T-helper 2 cell (primary cell): Measurements from ENCODE around the gene SIPA1L2.
A peak's percentile ranks its signal among the peaks of the same experiment; 100 is the strongest.
"Not testable (repeated sequence)": the region's sequence is repeated elsewhere in the genome, so short reads cannot be mapped to it uniquely, and the experiment has no call there.

ENCODE experiments used
- DNase-seq, 5 experiments: peaks; one replicate each; pipeline versions ENCODE4 v3.0.0 to v3.0.0-alpha.2; 2012 to 2022

SIPA1L2 gene

GRCh38 chr1:232615306-232615800 is 14.6 kb downstream of the SIPA1L2 start:
- no peak for DNase-seq

- no peak for DNase-seq
Observed at GRCh38 chr1:232614811-232615210, 15.1 kb downstream of the SIPA1L2 start.

DNA sequence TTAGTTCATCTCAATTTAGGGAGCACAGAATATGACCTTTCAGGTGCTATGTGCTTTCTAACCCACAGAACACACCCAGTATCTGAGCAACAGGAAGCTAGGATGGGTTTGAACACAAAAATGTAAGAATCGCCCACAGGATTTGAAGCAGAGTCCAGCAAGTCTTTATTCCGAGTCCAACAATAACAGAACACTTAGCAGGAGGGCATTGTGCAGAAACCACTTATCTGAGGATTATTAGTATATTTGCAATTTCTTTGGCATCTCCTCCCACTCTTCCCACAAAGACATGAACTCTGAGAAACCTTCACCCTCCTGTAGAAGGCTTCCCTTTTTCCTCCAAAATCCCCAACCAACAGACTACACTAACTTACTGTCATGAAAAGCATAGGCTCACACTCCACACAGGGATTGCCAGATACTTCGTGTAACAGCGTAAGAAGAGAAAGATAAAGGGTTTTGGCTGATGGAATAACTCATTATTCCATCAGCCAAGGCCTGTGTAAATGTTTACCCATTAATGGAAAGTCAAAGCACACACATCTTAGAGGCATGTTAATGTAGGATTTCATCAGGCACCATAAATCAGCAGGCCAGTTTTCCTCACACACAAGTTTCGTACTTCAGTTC is 16.1 kb downstream of the SIPA1L2 start:
- no peak for DNase-seq

- not testable (repeated sequence) for DNase-seq
Observed at GRCh38 chr1:232612836-232613235, 17.1 kb downstream of the SIPA1L2 start.

- no peak for DNase-seq
Observed at GRCh38 chr1:232611834-232612233, 18.1 kb downstream of the SIPA1L2 start.

DNA sequence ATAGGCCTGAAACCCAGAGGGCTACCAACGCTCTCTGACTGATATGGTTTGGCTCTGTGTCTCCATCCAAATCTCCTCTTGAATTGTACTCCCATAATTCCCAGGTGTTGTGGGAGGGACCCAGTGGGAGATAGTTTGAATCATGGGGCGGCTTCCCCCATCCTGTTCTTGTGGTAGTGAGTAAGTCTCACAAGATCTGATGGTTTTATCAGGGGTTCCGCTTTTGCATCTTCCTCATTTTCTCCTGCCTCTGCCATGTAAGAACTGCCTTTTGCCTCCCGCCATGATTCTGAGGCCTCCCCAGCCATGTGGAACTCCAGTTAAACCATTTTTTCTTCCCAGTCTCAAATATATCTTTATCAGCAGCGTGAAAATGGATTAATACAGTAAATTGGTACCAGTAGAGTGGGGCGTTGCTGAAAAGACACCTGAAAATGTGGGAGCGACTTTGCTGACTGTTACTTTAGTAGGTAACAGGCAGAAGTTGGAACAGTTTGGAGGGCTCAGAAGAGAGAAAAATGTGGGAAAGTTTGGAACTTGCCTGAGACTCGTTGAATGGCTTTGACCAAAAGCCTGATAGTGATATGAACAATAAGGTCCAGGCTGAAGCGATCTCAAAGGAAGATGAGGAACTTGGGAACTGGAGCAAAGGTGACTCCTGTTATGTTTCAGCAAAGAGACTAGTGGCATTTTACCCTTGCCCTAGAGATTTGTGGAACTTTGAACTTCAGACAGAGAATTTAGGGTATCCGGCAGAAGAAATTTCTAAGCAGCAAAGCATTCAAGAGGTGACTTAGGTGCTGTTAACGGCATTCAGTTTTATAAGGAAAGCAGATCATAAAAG is 18.8 kb downstream of the SIPA1L2 start:
- not testable (repeated sequence) for DNase-seq

- no peak for DNase-seq
Observed at GRCh38 chr1:232610192-232610901, 19.6 kb downstream of the SIPA1L2 start.

DNA sequence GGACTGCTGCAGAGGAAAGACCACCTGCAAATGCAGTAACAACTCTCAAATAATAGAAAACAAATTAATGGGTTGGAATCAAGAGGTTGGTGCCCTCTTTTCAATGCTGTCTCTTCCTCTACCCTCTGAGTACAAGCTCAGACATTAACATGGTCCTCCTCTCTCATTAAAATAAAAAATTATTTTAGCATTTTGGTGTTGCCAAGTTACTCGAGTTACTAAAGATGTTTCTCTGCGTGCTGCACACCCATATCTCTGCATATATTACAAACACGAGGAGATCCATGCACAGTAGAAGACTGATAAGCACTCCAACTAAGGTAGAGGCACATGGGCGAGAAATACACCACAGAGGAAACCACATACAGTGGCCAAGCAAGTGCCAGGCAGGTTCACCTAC is 21.5 kb downstream of the SIPA1L2 start:
- DNase-seq, result no peak

DNA sequence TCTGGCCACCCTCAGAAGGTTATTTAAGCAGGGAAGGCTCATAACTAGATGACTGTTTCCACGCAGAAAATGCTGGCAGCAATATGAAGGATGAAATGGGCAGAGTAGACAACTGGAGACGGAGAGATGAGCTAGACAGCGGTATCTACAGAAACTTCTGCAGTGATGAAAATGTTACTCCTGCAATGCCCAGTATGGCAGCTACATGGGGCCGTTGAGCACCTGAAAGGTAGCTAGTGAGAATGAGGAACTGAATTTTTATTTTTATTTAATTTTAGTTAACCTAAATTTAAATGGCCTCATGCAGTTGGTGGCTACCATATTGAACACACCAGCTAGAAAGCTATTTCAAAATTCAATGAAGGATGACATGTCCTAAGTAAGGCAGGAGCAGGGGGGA is 27.3 kb downstream of the SIPA1L2 start:
- DNase-seq, result no peak

GRCh38 chr1:232600424-232601258 is 29.3 kb downstream of the SIPA1L2 start:
- DNase-seq, result peak in 2 of 5 experiments; percentile 22 to 41

- DNase-seq, result no peak
Observed at GRCh38 chr1:232599178-232600041, 30.5 kb downstream of the SIPA1L2 start.

DNA sequence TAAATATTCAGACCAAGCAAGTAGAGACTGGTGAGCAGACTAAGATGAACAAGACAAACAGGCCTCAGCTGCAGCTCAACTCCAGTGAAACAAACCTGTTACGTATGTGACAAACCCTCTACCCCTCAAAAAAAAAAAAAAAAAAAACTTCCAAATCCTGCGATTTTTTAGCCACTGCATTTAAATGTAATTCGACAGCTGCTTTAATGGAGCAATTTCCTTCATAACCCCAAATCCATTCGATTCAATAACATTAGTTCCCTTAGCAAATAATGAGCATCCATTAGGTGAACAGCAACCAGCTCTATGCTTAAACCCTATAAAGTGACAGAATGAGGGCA is 31.1 kb downstream of the SIPA1L2 start:
- DNase-seq, result no peak

DNA sequence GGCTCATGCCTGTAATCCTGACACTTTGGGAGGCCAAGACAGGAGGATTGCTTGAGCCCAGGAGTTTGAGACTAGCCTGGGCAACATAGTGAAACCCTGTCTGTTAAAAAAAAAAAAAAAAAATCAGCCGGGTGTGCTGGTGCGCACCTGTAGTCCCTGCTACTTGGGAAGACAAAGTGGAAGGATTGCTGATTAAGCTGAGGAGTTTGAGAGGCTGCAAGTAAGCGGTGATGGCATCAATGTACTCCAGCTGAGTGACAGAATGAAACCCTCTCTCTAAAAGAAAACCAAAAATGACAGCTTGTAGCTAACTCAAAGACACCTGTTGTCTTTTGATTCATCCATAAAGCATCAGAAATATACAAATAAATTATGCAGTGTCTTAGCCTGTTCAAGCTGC is 31.8 kb downstream of the SIPA1L2 start:
- no peak for DNase-seq

DNA sequence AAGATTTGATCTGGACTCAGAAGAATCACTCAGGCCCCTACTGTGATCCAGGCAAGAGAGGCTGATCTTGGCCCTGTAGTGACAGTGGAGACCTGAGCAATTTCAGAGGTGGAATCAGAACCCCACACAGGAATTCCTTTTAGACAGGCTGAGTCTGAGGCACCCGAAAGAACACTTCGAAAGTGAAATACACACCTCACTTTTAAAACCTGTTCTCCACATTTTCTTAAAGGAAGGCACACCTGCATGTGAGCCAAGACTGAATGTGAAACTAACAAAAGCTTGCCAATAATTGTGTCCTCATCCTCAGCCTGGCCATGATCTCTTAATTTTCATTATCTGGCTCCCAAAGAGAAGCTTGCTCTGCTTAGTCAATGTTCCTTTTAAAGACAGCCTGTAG is 32.2 kb downstream of the SIPA1L2 start:
- no peak for DNase-seq

DNA sequence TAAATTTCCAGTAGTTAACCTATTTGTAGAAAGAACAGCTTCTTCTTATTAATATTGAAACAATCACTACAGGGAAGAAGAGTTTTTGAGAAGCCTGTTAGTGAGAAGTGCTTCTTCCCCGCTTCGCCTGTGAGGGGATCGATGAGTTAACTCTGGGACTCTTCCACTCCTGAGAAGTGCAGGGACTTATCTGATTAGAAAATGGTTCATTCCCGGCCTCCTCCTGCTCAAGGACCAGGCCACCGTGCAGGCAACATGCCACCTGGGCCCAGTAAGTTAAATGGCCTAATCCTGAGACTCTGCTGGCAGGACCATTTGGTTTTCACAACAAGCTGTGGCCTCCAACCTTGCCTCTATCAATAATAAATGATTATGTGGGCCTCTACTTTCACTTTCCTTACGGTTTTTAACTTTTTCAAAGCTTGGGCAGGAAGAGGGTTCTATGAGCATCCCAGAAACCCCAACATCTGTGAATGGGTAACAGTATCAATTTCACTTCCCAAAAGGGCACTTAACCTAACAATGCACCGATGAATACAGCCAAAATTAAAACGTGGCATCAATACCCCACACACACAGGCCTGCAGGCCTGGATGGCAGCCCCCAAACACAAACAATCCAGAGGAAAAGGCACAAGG is 33.1 kb downstream of the SIPA1L2 start:
- DNase-seq, result no peak

- DNase-seq, result no peak
Observed at GRCh38 chr1:232594768-232595698, 34.9 kb downstream of the SIPA1L2 start.

DNA sequence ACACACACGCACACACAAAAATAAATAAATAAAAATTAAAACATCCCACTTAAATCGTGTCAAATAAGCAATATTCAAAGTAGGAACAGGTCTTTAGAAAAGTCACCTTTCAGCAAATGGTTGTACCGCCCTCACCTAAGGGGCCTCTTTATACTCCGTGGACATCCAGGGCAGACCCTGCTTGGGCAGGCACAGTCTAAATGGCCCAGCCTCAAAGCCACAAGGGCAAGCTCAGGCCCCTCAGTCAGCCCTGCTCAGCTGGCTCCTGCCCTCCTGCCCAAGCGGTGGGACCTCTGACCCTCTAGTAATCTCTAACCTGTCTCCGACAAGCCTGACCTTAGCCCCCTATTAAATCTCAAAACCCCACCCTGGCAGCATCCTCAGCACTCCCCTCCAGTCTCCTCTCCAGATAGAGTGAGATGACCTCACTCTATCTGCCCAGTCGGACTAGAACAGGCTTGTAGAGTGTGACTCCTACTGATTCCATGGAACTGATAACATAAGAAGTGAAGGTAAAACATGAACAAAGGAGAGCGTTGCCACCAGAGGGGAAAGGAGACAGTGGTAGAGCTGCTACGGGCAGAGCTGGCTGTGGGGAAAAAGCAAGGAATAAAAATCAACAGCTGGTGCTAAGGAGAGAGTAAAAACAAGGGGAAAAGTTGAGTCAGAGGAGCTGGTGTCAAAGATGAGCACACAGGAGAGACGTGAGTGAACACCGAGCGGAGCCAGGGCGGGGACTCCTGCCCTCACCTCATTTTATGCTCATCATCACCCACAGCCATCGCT is 36.0 kb downstream of the SIPA1L2 start:
- DNase-seq, result no peak

- no peak for DNase-seq
Observed at GRCh38 chr1:232591344-232591743, 38.6 kb downstream of the SIPA1L2 start.

DNA sequence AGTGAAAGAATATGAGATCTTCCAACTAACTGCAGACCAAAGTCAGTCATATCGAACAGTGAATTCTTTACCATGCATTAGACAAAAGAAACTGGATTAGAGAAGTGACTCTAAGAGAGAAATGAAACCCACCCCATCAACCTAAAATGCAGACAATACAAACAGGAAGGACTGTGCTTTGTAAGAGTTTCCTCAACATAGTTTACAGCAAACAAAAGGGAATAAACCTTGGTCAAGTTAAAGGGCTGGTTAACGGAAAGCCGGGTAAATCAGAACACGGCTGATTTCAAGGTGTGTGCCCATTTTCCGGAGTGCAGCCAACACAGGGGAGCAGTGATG is 39.2 kb downstream of the SIPA1L2 start:
- no peak for DNase-seq
